Measurements from ENCODE around the gene BMX. TPM values are rescaled to one million over a fixed set of nuclear protein-coding genes. Genes with fewer than 3 reads are reported as not detected.

BMX gene
- total and polyA plus RNA-seq, 2 experiments from 2014 or later, result not detected

- Histone ChIP-seq H3K36me3 (ENCODE audit: low read depth) (no peaks in the 10 kb centered on the region), H3K79me2 (ENCODE audit: insufficient read depth) (no peaks in the 10 kb centered on the region), H3F3A (ENCODE audit: insufficient read depth) (no peaks in the 10 kb centered on the region), H4K20me1 (ENCODE audit: insufficient read depth) (no peaks in the 10 kb centered on the region), H2AFZ (no peak overlapping the region), H3K4me3 (no peak overlapping the region), H3K4me2 (ENCODE audit: unreplicated experiment) (no peak overlapping the region), H3K27ac (no peak overlapping the region), H3K27me3 (replicated peaks; ENCODE audit: insufficient read depth) (no peaks in the 10 kb centered on the region), H3K9ac (no peak overlapping the region), H3K4me1 (ENCODE audit: insufficient read depth) (peaks cover 11% of the 10 kb centered on the region), H3K9me2 (ENCODE audit: insufficient read depth) (no peaks in the 10 kb centered on the region), H3K9me3 (ENCODE audit: low read depth) (no peaks in the 10 kb centered on the region)
- DNase-seq, result no peak
- TF ChIP-seq EZH2phosphoT487 (IDR thresholded peaks at IDR 0.05; ENCODE audit: insufficient read depth, low read depth) (no peak), EZH2 (IDR thresholded peaks at IDR 0.05; ENCODE audit: insufficient read depth, poor library complexity, severe bottlenecking) (no peak)
- in situ Hi-C loops (cut with MboI), result no loop called here
Measured at GRCh38 chrX:15472531-15472930, 28.1 kb upstream of the BMX start.

GRCh38 chrX:15474028-15474427 is 26.6 kb upstream of the BMX start:
- Histone ChIP-seq H3K9me3 (ENCODE audit: low read depth) (no peaks in the 10 kb centered on the region), H3K27me3 (replicated peaks; ENCODE audit: insufficient read depth) (no peaks in the 10 kb centered on the region), H3F3A (ENCODE audit: insufficient read depth) (no peaks in the 10 kb centered on the region), H3K9me2 (ENCODE audit: insufficient read depth) (no peaks in the 10 kb centered on the region), H3K4me1 (ENCODE audit: insufficient read depth) (peaks cover 11% of the 10 kb centered on the region), H2AFZ (no peak overlapping the region), H4K20me1 (ENCODE audit: insufficient read depth) (no peaks in the 10 kb centered on the region), H3K4me2 (ENCODE audit: unreplicated experiment) (no peak overlapping the region), H3K79me2 (ENCODE audit: insufficient read depth) (no peaks in the 10 kb centered on the region), H3K27ac (no peak overlapping the region), H3K9ac (no peak overlapping the region), H3K36me3 (ENCODE audit: low read depth) (no peaks in the 10 kb centered on the region), H3K4me3 (no peak overlapping the region)
- 92 to 96% methylated on average over 4 of the region's 4 CpGs for WGBS, 2 experiments (ENCODE audit: low coverage in 1 of 2, low lambda C conversion rate in 2 of 2, missing lambda C conversion rate in 2 of 2)
- no peak for DNase-seq
- TF ChIP-seq EZH2phosphoT487 (IDR thresholded peaks at IDR 0.05; ENCODE audit: insufficient read depth, low read depth) (no peak), EZH2 (IDR thresholded peaks at IDR 0.05; ENCODE audit: insufficient read depth, poor library complexity, severe bottlenecking) (no peak)
- in situ Hi-C loops (cut with MboI), result no loop called here

- Histone ChIP-seq H3K4me2 (ENCODE audit: unreplicated experiment) (peak overlapping the region; percentile 76), H3K79me2 (ENCODE audit: insufficient read depth) (no peaks in the 10 kb centered on the region), H3K36me3 (ENCODE audit: low read depth) (no peaks in the 10 kb centered on the region), H2AFZ (peak overlapping the region; percentile 58), H3K9ac (no peak overlapping the region), H3K27me3 (replicated peaks; ENCODE audit: insufficient read depth) (no peaks in the 10 kb centered on the region), H3K9me2 (ENCODE audit: insufficient read depth) (no peaks in the 10 kb centered on the region), H3K4me1 (ENCODE audit: insufficient read depth) (peaks cover 11% of the 10 kb centered on the region), H3K9me3 (ENCODE audit: low read depth) (no peaks in the 10 kb centered on the region), H3K27ac (peak overlapping the region; percentile 43), H3K4me3 (no peak overlapping the region), H3F3A (ENCODE audit: insufficient read depth) (no peaks in the 10 kb centered on the region), H4K20me1 (ENCODE audit: insufficient read depth) (no peaks in the 10 kb centered on the region)
- TF ChIP-seq EZH2phosphoT487 (IDR thresholded peaks at IDR 0.05; ENCODE audit: insufficient read depth, low read depth), result no peak
- TF ChIP-seq EZH2 (IDR thresholded peaks at IDR 0.05; ENCODE audit: insufficient read depth, poor library complexity, severe bottlenecking), result no peak
- in situ Hi-C loops (cut with MboI), result no loop called here
- WGBS, 2 experiments (ENCODE audit: low coverage in 1 of 2, low lambda C conversion rate in 2 of 2, missing lambda C conversion rate in 2 of 2), result 0 to 16% methylated on average over 5 of the region's 5 CpGs
- peak; percentile 59 for DNase-seq
Measured at GRCh38 chrX:15475021-15475420, 25.6 kb upstream of the BMX start.

- Histone ChIP-seq H2AFZ (peak overlapping the region; percentile 58), H3K4me3 (no peak overlapping the region), H3K9me3 (ENCODE audit: low read depth) (no peaks in the 10 kb centered on the region), H3K4me2 (ENCODE audit: unreplicated experiment) (no peak overlapping the region), H3F3A (ENCODE audit: insufficient read depth) (no peaks in the 10 kb centered on the region), H3K79me2 (ENCODE audit: insufficient read depth) (no peaks in the 10 kb centered on the region), H3K9me2 (ENCODE audit: insufficient read depth) (no peaks in the 10 kb centered on the region), H3K27ac (peak overlapping the region; percentile 43), H3K27me3 (replicated peaks; ENCODE audit: insufficient read depth) (no peaks in the 10 kb centered on the region), H4K20me1 (ENCODE audit: insufficient read depth) (no peaks in the 10 kb centered on the region), H3K4me1 (ENCODE audit: insufficient read depth) (peaks cover 11% of the 10 kb centered on the region), H3K36me3 (ENCODE audit: low read depth) (no peaks in the 10 kb centered on the region), H3K9ac (no peak overlapping the region)
- WGBS, 2 experiments (ENCODE audit: low coverage in 1 of 2, low lambda C conversion rate in 2 of 2, missing lambda C conversion rate in 2 of 2), result 87 to 95% methylated on average over 4 of the region's 4 CpGs
- no peak for DNase-seq
- TF ChIP-seq EZH2phosphoT487 (IDR thresholded peaks at IDR 0.05; ENCODE audit: insufficient read depth, low read depth) (no peak), EZH2 (IDR thresholded peaks at IDR 0.05; ENCODE audit: insufficient read depth, poor library complexity, severe bottlenecking) (no peak)
- in situ Hi-C loops (cut with MboI), result no loop called here
Measured at GRCh38 chrX:15475486-15475885, 25.1 kb upstream of the BMX start.

GRCh38 chrX:15483891-15484290 is 16.7 kb upstream of the BMX start:
- H3K9ac ChIP-seq, result no peak overlapping the region
- no peak overlapping the region for H3K4me2 ChIP-seq (ENCODE audit: unreplicated experiment)
- no peak for DNase-seq
- no peaks in the 10 kb centered on the region for H3K27me3 ChIP-seq (replicated peaks; ENCODE audit: insufficient read depth)
- no peak overlapping the region for H3K4me3 ChIP-seq
- no peak overlapping the region for H3K27ac ChIP-seq
- WGBS, 2 experiments (ENCODE audit: low coverage in 1 of 2, low lambda C conversion rate in 2 of 2, missing lambda C conversion rate in 2 of 2), result 57 to 71% methylated on average over 1 to 2 of the region's 2 CpGs
- no peak overlapping the region for H2AFZ ChIP-seq
- in situ Hi-C loops (cut with MboI), result no loop called here
- no peaks in the 10 kb centered on the region for H3K9me2 ChIP-seq (ENCODE audit: insufficient read depth)
- H3K9me3 ChIP-seq (ENCODE audit: low read depth), result no peaks in the 10 kb centered on the region
- H3F3A ChIP-seq (ENCODE audit: insufficient read depth), result no peaks in the 10 kb centered on the region
- no peaks in the 10 kb centered on the region for H3K4me1 ChIP-seq (ENCODE audit: insufficient read depth)
- H3K36me3 ChIP-seq (ENCODE audit: low read depth), result no peaks in the 10 kb centered on the region
- H3K79me2 ChIP-seq (ENCODE audit: insufficient read depth), result no peaks in the 10 kb centered on the region
- TF ChIP-seq EZH2 (IDR thresholded peaks at IDR 0.05; ENCODE audit: insufficient read depth, poor library complexity, severe bottlenecking) (no peak), EZH2phosphoT487 (IDR thresholded peaks at IDR 0.05; ENCODE audit: insufficient read depth, low read depth) (no peak)
- H4K20me1 ChIP-seq (ENCODE audit: insufficient read depth), result no peaks in the 10 kb centered on the region

Data from GM23248 (cell line).